GM20000 (cell line): Measurements from ENCODE around the gene MAP3K13.

Experiments used
- DNase-seq: peaks from one replicate; pipeline ENCODE4 v3.0.0; 2012; ENCODE audit warnings: low spot score
- TF ChIP-seq, protein P1 (sequence below): IDR thresholded peaks from 2 replicates; pipeline ENCODE4 v1.5.1; 2012; ENCODE audit warnings: mild to moderate bottlenecking, control low read depth; ENCODE audit errors: extremely low read depth, missing control alignments

The MAP3K13 gene

DNA sequence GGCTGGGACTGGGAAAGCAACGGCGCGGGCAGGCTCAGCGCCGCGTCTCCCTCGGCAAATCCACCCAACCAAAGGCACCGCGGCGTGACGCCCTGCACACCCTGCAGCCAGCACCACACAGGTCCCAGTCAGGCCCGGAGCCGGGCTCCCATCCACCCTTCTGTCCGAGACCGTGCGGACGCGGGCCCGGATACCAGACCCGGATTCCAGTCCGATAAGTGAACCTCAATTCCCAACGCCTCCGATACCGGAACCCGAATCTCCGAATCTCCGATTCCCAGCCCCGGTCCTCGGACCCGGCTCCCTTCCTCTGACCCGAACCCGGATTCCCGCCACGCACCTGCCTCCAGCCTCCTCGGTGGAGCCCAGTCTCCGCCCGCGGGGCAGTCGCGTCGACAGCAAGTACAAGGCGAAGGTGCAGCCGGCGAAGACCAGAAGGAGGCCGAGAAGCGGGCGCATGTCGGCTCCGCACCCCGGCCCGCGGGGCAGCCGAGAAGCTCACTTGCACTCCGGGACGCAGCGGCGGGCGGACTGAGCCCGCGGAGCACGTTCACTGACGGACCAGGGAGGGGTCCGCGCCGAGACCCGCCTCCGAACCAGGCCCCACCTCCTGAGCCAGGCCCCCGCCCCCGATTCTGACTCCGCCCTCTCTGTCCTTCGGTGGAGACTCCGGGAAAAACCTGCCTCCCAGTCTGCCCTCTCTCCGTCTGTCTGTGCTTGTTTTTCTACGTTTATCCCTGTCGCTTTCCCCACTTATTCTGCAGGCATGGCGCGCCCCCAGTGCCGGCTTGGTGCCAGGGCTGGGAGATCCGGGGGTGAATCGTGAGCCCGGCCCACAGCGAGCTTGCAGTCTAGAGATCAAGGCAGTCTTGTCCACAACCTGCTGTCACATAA lies 135.8 kb downstream of the MAP3K13 start, which contains the start of gene TMEM41A:
TMEM41A (minus strand) TSS at position 533 of the 894 bp plus-strand sequence; CDS start at position 459, 74 bp downstream.
- DNase-seq: peak; percentile 94
- TF ChIP-seq, protein P1, sequence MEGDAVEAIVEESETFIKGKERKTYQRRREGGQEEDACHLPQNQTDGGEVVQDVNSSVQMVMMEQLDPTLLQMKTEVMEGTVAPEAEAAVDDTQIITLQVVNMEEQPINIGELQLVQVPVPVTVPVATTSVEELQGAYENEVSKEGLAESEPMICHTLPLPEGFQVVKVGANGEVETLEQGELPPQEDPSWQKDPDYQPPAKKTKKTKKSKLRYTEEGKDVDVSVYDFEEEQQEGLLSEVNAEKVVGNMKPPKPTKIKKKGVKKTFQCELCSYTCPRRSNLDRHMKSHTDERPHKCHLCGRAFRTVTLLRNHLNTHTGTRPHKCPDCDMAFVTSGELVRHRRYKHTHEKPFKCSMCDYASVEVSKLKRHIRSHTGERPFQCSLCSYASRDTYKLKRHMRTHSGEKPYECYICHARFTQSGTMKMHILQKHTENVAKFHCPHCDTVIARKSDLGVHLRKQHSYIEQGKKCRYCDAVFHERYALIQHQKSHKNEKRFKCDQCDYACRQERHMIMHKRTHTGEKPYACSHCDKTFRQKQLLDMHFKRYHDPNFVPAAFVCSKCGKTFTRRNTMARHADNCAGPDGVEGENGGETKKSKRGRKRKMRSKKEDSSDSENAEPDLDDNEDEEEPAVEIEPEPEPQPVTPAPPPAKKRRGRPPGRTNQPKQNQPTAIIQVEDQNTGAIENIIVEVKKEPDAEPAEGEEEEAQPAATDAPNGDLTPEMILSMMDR: no peak

DNA sequence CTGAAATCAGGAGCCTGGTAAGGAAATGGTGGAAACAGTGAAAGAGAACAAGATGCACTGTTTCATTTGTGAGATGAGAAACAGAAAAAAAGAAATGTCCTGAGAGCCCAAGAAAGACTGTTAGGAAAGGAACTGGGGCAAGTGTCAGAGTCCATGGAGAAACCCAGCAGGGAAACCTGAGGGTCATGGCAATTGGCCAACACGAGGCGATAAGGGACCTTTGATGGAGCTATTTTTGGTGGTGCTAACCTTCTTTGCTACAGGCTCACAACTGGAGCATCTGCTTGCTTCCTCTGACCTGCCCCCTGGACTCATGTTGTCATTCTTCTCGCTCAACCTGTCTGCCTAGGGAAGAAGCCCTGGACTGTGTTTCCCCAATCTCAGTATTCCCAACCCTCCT lies 140.1 kb downstream of the MAP3K13 start:
- DNase-seq: no peak

DNA sequence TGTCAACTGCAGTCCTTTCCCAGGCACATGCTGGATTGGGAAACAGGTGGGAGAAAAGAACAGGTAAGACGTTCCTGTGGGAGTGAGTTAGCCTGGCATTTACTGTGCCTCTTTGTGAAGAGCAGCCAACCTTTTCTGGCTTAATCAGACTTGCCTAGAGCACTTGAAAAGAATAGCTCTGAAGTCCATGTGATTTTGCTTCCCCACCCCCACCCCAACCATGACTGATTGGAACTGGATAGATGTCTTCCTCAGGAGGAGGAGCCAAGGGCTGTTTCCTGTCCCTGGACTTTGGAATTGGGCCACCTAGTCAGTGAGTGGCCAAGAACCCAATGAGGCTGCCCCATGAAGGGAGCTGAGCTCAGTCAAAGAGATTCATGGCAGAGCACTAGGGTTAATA lies 140.6 kb downstream of the MAP3K13 start:
- TF ChIP-seq, protein P1: no peak
- DNase-seq: no peak

More for the DNA sequence above, 140.1 kb downstream of the MAP3K13 start:
- TF ChIP-seq, protein P1: no peak

DNA sequence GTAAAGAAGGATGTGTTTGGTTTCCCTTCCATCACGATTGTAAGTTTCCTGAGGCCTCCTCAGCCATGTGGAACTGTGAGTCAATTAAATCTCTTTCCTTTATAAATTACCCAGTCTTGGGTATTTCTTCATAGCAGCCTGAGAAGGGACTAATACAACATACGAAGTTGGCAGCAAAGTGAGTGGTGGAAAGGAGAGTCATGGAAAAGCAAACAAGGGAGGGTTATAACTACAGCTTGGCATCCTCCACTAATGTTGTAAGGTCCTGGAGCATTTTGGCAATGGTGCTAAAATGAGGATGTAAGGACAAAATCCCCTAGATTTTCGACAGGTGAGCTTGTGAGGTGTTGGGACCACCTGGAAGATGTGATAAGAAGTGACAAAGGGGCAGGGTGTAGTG lies 141.7 kb downstream of the MAP3K13 start:
- no peak for DNase-seq
- TF ChIP-seq, protein P1: no peak

DNA sequence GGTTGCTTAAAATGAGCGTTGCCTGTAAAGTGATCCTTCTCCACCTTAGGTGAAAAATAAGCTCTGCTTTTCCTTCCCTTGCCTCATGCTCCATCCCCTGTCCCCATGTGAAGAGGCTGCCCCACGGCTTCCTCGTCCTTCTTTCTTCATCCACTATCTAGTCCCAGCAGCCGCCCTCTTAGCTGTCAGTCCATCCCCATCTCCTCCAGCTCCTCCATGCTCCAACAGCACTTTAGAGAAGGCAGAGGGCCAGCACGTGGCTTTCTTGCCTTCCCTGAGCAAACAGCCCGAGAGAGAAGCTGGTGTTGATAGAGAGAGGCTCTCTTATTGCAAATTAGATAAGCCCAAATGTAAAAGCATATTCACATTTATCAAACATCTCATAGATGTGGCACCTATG lies 144.9 kb downstream of the MAP3K13 start:
- TF ChIP-seq, protein P1: no peak
- no peak for DNase-seq

DNA sequence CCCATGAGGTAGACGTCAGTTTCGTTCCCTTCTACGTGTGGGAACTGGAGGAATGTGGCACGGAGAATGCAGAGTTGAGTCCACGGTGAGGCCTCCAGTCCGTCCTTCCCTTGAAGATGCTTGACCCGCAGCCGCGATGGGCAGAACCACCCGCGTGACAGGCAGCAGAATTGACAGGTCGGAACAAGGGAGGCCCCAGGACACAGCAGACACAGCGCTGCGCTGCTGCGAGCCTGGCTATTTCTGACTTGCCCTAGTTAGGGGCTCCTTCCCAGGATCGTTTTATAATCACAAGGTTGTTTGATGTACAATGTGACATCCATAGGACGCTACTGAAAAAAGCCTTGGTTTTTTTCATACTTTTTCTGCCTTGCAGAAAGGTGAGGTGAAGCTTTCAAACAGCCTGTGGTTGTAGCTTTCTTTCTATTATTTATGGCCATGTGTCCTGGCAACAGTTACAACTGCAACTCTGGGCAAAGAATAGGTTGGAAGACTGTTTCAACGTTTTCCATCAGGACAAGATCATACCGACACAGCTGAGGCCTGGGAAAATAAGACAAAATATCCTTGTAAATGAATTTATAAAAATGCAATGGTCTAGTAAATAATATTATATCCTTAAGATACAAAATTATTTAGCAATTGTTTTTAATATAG lies 145.5 kb downstream of the MAP3K13 start:
- TF ChIP-seq, protein P1: no peak
- no peak for DNase-seq

DNA sequence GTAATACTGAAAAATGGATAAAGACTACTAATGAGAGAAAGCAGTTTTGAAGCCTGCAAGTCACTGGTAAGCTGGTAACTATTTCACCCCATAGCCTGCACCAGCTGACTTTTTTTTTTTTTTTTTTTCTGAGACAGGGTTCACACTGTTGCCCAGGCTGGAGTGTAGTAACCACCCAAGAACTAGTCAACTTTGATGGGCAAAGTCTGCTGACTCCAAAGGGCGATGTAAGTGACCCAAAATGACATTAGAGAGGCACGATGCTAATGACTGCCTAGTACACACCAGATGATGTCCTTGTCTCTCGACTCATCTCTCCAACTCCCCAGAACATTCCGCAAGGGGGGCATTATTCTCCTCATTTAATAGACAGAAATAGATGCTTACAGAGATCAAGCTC lies 148.8 kb downstream of the MAP3K13 start:
- DNase-seq: no peak
- TF ChIP-seq, protein P1: no peak
